ENCODE results near the gene HMX2. TPM values are rescaled to one million over a fixed set of nuclear protein-coding genes. Genes with fewer than 3 reads are reported as not detected.

HMX2 gene
- total RNA-seq, 1 donor from 2014 or later: not detected

DNA sequence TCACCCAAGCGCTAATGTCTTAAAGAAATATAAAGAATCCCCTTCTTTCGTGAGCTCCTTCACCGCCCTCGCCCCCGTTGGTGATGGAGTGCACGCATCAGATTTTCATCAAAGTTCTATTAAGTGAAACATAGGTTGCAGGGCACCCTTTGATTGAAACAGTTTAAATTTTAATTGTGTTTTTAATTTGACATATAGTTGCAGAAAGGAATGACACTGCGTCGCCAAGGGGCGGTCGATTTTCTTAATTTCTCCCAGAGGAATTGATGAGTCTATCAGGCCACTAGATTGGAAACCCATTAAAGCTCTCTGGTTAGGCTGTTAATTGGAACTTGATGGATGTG, 4.1 kb upstream of the HMX2 start:
- Histone ChIP-seq H3K36me3 (no peaks in the 10 kb centered on the region), H3K27me3 (ENCODE audit: low read depth) (peaks cover 100% of the 10 kb centered on the region), H3K4me1 (peaks cover 33% of the 10 kb centered on the region), H3K27ac (no peak overlapping the region), H3K9me3 (no peaks in the 10 kb centered on the region), H3K4me3 (no peak overlapping the region)
- ATAC-seq (no peak), DNase-seq (no peak)
- intact Hi-C loops (cut with DNase I): no loop called here
- TF ChIP-seq CTCF (IDR thresholded peaks at IDR 0.05): no peak

DNA sequence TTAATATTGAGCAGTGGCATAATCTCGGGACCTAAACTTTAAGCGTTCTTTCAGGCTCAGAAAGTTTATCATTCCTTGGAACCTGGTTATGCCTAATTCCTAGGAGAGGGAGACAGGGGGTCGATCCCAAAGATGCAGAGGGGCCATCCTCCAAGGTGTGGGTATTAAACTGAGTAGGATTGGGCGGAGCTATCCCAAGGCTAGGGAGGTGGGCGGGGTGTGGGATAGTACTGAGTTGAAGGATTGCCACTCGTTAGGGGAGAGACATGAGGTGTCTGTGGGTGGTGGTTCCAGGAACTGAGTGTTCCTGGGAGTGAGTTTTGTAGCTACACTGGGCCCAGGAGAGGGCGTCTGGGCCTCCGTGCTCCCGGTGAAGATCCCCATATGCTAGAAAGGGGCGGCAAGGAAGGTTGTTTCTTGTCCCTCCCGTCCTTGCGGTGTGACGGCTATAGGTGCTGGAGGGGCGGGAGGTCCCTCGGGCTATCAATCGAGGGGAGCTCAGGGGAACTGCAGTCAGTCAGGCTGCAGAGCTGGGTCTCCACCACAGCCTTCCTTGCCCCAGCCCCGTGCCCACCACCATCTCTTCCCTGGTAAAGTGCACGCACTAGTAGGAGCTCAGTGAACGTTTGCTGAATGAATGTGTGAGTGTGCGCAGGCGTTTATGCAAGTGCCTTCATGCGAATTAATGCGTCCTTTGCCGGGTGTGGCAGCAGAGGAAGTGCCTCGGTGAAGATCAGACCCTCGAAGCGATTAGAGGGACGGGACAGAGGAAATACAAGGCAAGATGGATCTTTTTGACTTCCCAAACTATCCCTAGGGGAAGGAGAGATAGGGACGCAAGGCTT, 3.0 kb upstream of the HMX2 start:
- no peak for TF ChIP-seq CTCF (IDR thresholded peaks at IDR 0.05)
- no peaks in the 10 kb centered on the region for H3K9me3 ChIP-seq
- no peak overlapping the region for H3K4me3 ChIP-seq
- no peaks in the 10 kb centered on the region for H3K36me3 ChIP-seq
- DNase-seq (no peak), ATAC-seq (no peak)
- H3K27ac ChIP-seq: no peak overlapping the region
- H3K27me3 ChIP-seq (ENCODE audit: low read depth): peaks cover 100% of the 10 kb centered on the region
- intact Hi-C loops (cut with DNase I): no loop called here
- H3K4me1 ChIP-seq: peaks cover 35% of the 10 kb centered on the region

GRCh38 chr10:123145542-123146012, 2.4 kb upstream of the HMX2 start:
- Histone ChIP-seq H3K36me3 (no peaks in the 10 kb centered on the region), H3K9me3 (no peaks in the 10 kb centered on the region), H3K4me1 (peaks cover 38% of the 10 kb centered on the region), H3K27ac (no peak overlapping the region), H3K27me3 (ENCODE audit: low read depth) (peaks cover 100% of the 10 kb centered on the region), H3K4me3 (no peak overlapping the region)
- TF ChIP-seq CTCF (IDR thresholded peaks at IDR 0.05): no peak
- ATAC-seq (no peak), DNase-seq (no peak)
- intact Hi-C loops (cut with DNase I): no loop called here

GRCh38 chr10:123146013-123146893, 1.7 kb upstream of the HMX2 start:
- TF ChIP-seq CTCF (IDR thresholded peaks at IDR 0.05): no peak
- H3K4me3 ChIP-seq: peak overlapping the region; percentile 3
- DNase-seq: no peak
- no peak overlapping the region for H3K27ac ChIP-seq
- peaks cover 45% of the 10 kb centered on the region for H3K4me1 ChIP-seq
- no peaks in the 10 kb centered on the region for H3K36me3 ChIP-seq
- intact Hi-C loops (cut with DNase I): no loop called here
- ATAC-seq: no peak
- H3K27me3 ChIP-seq (ENCODE audit: low read depth): peaks cover 100% of the 10 kb centered on the region
- no peaks in the 10 kb centered on the region for H3K9me3 ChIP-seq

DNA sequence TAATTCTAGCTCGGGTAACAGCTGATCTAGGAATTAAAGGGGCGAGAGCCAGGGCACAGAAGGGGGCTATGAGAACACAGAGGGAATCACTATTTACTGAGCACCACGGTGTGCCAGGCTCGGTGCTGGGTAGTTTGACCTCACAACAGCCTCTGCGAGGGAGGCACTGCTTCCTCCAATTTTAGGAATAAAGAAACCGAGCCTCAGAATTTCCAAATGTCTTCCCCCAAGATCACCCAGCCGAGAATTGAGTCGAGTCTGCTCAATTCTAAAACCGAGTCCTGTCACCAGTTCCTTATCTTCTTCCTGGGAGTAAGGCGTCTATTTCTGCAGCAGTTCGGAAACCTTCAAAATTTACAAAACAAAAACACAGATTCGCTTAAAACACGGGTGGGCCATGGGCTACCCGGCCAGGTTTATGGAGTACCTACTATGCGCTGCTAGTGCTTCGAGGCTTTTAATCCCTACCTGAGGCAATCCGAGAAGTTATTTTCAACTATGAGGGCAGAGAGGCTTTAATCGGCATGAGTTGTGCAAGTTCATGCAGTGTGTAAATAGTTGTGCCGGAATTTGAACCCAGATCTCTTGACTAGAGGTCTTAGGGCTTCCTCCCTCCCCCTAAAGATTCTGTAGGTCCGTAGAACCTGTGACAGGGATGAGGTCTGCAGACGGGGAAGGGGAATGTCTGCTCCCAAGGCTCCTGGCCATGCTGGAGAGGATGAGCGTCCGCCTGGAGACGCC, 872 bp upstream of the HMX2 start:
- Histone ChIP-seq H3K4me1 (peaks cover 48% of the 10 kb centered on the region), H3K4me3 (no peak overlapping the region), H3K36me3 (no peaks in the 10 kb centered on the region), H3K27me3 (ENCODE audit: low read depth) (peaks cover 100% of the 10 kb centered on the region), H3K9me3 (no peaks in the 10 kb centered on the region), H3K27ac (no peak overlapping the region)
- no peak for ATAC-seq
- TF ChIP-seq CTCF (IDR thresholded peaks at IDR 0.05): no peak
- DNase-seq: no peak
- intact Hi-C loops (cut with DNase I): no loop called here

Measured in lower lobe of right lung (tissue), 2 donors.